ENCODE data around the gene ORAI3. TPM values are rescaled to one million over a fixed set of nuclear protein-coding genes. Genes with fewer than 3 reads are reported as not detected.

ORAI3 gene
- total RNA-seq, 1 donor from 2014 or later: 24.8 TPM

Other genes starting within 250 kb of the ORAI3 start
- gene SRCAP, start 249.9 kb upstream of the ORAI3 start, total RNA-seq: 16.6 and 24.8 TPM in 2 replicates
- gene PHKG2, start 200.6 kb upstream of the ORAI3 start, total RNA-seq: 8.9 and 10.7 TPM in 2 replicates
- gene CFAP119, start 187.0 kb upstream of the ORAI3 start, total RNA-seq: 0.40 and 0.87 TPM in 2 replicates
- gene RNF40, start 186.7 kb upstream of the ORAI3 start, total RNA-seq: 32.7 and 42.5 TPM in 2 replicates
- 3.9 and 5.2 TPM in 2 replicates for gene ZNF629, start 161.9 kb upstream of the ORAI3 start, total RNA-seq
- 39.7 and 72.0 TPM in 2 replicates for gene BCL7C, start 55.0 kb upstream of the ORAI3 start, total RNA-seq
- 0.22 and 0.40 TPM in 2 replicates for gene CTF1, start 52.5 kb upstream of the ORAI3 start, total RNA-seq
- gene FBXL19, start 25.5 kb upstream of the ORAI3 start, total RNA-seq: 14.3 and 15.7 TPM in 2 replicates
- 1.7 and 2.2 TPM in 2 replicates for gene SETD1A, start 8.7 kb downstream of the ORAI3 start, total RNA-seq
- gene HSD3B7, start 36.1 kb downstream of the ORAI3 start, total RNA-seq: 13.3 and 26.0 TPM in 2 replicates
- gene STX1B, start 61.6 kb downstream of the ORAI3 start, total RNA-seq: under 0.01 and 0.40 TPM in 2 replicates
- gene STX4, start 84.5 kb downstream of the ORAI3 start, total RNA-seq: 17.7 and 27.0 TPM in 2 replicates
- gene ZNF668, start 125.2 kb downstream of the ORAI3 start, total RNA-seq: 5.0 and 6.0 TPM in 2 replicates
- 7.0 and 12.7 TPM in 2 replicates for gene ZNF646, start 125.4 kb downstream of the ORAI3 start, total RNA-seq
- gene PRSS53, start 139.9 kb downstream of the ORAI3 start, total RNA-seq: 0.40 and 0.44 TPM in 2 replicates
- gene VKORC1, start 145.7 kb downstream of the ORAI3 start, total RNA-seq: 54.7 and 71.8 TPM in 2 replicates
- 10.0 and 12.3 TPM in 2 replicates for gene BCKDK, start 159.3 kb downstream of the ORAI3 start, total RNA-seq
- 24.2 and 35.3 TPM in 2 replicates for gene KAT8, start 168.6 kb downstream of the ORAI3 start, total RNA-seq
- gene PRSS8, start 186.7 kb downstream of the ORAI3 start, total RNA-seq: not detected in 2 replicates
- gene PRSS36, start 201.0 kb downstream of the ORAI3 start, total RNA-seq: 0.22 and 0.99 TPM in 2 replicates
- 26.8 and 29.6 TPM in 2 replicates for gene FUS, start 231.1 kb downstream of the ORAI3 start, total RNA-seq

Data from lung microvascular endothelial cell (primary cell).